Measurements from ENCODE around the gene WDR49. TPM values are rescaled to one million over a fixed set of nuclear protein-coding genes. Genes with fewer than 3 reads are reported as not detected.

WDR49 gene
- not detected in 2 replicates for total RNA-seq (2014; rRNA removed; shearing (Covaris generic))
- not detected in 2 replicates for polyA plus RNA-seq (2015; cell fraction: cytosol; rRNA removed)
- not detected in 2 replicates for polyA plus RNA-seq (2015; cell fraction: nucleus; rRNA removed)

GRCh38 chr3:167653760-167654159 lies at the start of gene WDR49:
Gene WDR49 (minus strand): TSS chr3:167653942. CDS start chr3:167653425, 517 bp downstream.
- DNase-seq (ENCODE audit: low read depth, low spot score), result no peak
- in situ Hi-C loops (cut with HindIII; ENCODE audit: low pct_unique_long_range_greater_than_20kb, low sequenced_read_pairs), result no loop called here

- in situ Hi-C loops (cut with HindIII; ENCODE audit: low pct_unique_long_range_greater_than_20kb, low sequenced_read_pairs), result no loop called here
- peak; percentile 94 for DNase-seq (ENCODE audit: low read depth, low spot score)
Observed at GRCh38 chr3:167700926-167701325, 47.2 kb upstream of the WDR49 start.

GRCh38 chr3:167700046-167700445 lies 46.3 kb upstream of the WDR49 start:
- DNase-seq (ENCODE audit: low read depth, low spot score), result no peak
- in situ Hi-C loops (cut with HindIII; ENCODE audit: low pct_unique_long_range_greater_than_20kb, low sequenced_read_pairs), result no loop called here

GRCh38 chr3:167694121-167694520 lies 40.4 kb upstream of the WDR49 start:
- in situ Hi-C loops (cut with HindIII; ENCODE audit: low pct_unique_long_range_greater_than_20kb, low sequenced_read_pairs), result no loop called here

GRCh38 chr3:167691366-167691765 lies 37.6 kb upstream of the WDR49 start:
- DNase-seq (ENCODE audit: low read depth, low spot score), result no peak
- in situ Hi-C loops (cut with HindIII; ENCODE audit: low pct_unique_long_range_greater_than_20kb, low sequenced_read_pairs), result no loop called here

More at GRCh38 chr3:167694121-167694520, 40.4 kb upstream of the WDR49 start:
- DNase-seq (ENCODE audit: low read depth, low spot score), result no peak

GRCh38 chr3:167684388-167684993 lies 30.7 kb upstream of the WDR49 start:
- in situ Hi-C loops (cut with HindIII; ENCODE audit: low pct_unique_long_range_greater_than_20kb, low sequenced_read_pairs), result no loop called here
- peak; percentile 83 for DNase-seq (ENCODE audit: low read depth, low spot score)

GRCh38 chr3:167679526-167679925 lies 25.8 kb upstream of the WDR49 start:
- no peak for DNase-seq (ENCODE audit: low read depth, low spot score)
- in situ Hi-C loops (cut with HindIII; ENCODE audit: low pct_unique_long_range_greater_than_20kb, low sequenced_read_pairs), result no loop called here

GRCh38 chr3:167675848-167676247 lies 22.1 kb upstream of the WDR49 start:
- DNase-seq (ENCODE audit: low read depth, low spot score), result no peak
- in situ Hi-C loops (cut with HindIII; ENCODE audit: low pct_unique_long_range_greater_than_20kb, low sequenced_read_pairs), result no loop called here

- in situ Hi-C loops (cut with HindIII; ENCODE audit: low pct_unique_long_range_greater_than_20kb, low sequenced_read_pairs), result no loop called here
- DNase-seq (ENCODE audit: low read depth, low spot score), result no peak
Observed at GRCh38 chr3:167673221-167673620, 19.5 kb upstream of the WDR49 start.

GRCh38 chr3:167671878-167672427 lies 18.2 kb upstream of the WDR49 start:
- DNase-seq (ENCODE audit: low read depth, low spot score), result no peak
- in situ Hi-C loops (cut with HindIII; ENCODE audit: low pct_unique_long_range_greater_than_20kb, low sequenced_read_pairs), result no loop called here

- in situ Hi-C loops (cut with HindIII; ENCODE audit: low pct_unique_long_range_greater_than_20kb, low sequenced_read_pairs), result no loop called here
- DNase-seq (ENCODE audit: low read depth, low spot score), result no peak
Observed at GRCh38 chr3:167669699-167670098, 16.0 kb upstream of the WDR49 start.

GRCh38 chr3:167668651-167669050 lies 14.9 kb upstream of the WDR49 start:
- in situ Hi-C loops (cut with HindIII; ENCODE audit: low pct_unique_long_range_greater_than_20kb, low sequenced_read_pairs), result no loop called here
- no peak for DNase-seq (ENCODE audit: low read depth, low spot score)

GRCh38 chr3:167666563-167666962 lies 12.8 kb upstream of the WDR49 start:
- no peak for DNase-seq (ENCODE audit: low read depth, low spot score)
- in situ Hi-C loops (cut with HindIII; ENCODE audit: low pct_unique_long_range_greater_than_20kb, low sequenced_read_pairs), result no loop called here

GRCh38 chr3:167662919-167663400 lies 9.2 kb upstream of the WDR49 start:
- no peak for DNase-seq (ENCODE audit: low read depth, low spot score)
- in situ Hi-C loops (cut with HindIII; ENCODE audit: low pct_unique_long_range_greater_than_20kb, low sequenced_read_pairs), result no loop called here

GRCh38 chr3:167657684-167658225 lies 4.0 kb upstream of the WDR49 start:
- DNase-seq (ENCODE audit: low read depth, low spot score), result no peak
- in situ Hi-C loops (cut with HindIII; ENCODE audit: low pct_unique_long_range_greater_than_20kb, low sequenced_read_pairs), result no loop called here

GRCh38 chr3:167656821-167657220 lies 3.1 kb upstream of the WDR49 start:
- no peak for DNase-seq (ENCODE audit: low read depth, low spot score)
- in situ Hi-C loops (cut with HindIII; ENCODE audit: low pct_unique_long_range_greater_than_20kb, low sequenced_read_pairs), result no loop called here

GRCh38 chr3:167653155-167653554 lies 587 bp downstream of the WDR49 start:
- no peak for DNase-seq (ENCODE audit: low read depth, low spot score)
- in situ Hi-C loops (cut with HindIII; ENCODE audit: low pct_unique_long_range_greater_than_20kb, low sequenced_read_pairs), result no loop called here

- no peak for DNase-seq (ENCODE audit: low read depth, low spot score)
- in situ Hi-C loops (cut with HindIII; ENCODE audit: low pct_unique_long_range_greater_than_20kb, low sequenced_read_pairs), result no loop called here
Observed at GRCh38 chr3:167651826-167652225, 1.9 kb downstream of the WDR49 start.

GRCh38 chr3:167650459-167650858 lies 3.3 kb downstream of the WDR49 start:
- DNase-seq (ENCODE audit: low read depth, low spot score), result no peak
- in situ Hi-C loops (cut with HindIII; ENCODE audit: low pct_unique_long_range_greater_than_20kb, low sequenced_read_pairs), result no loop called here
